ENCODE results near the gene CSF2RB.

Gene CSF2RB

DNA sequence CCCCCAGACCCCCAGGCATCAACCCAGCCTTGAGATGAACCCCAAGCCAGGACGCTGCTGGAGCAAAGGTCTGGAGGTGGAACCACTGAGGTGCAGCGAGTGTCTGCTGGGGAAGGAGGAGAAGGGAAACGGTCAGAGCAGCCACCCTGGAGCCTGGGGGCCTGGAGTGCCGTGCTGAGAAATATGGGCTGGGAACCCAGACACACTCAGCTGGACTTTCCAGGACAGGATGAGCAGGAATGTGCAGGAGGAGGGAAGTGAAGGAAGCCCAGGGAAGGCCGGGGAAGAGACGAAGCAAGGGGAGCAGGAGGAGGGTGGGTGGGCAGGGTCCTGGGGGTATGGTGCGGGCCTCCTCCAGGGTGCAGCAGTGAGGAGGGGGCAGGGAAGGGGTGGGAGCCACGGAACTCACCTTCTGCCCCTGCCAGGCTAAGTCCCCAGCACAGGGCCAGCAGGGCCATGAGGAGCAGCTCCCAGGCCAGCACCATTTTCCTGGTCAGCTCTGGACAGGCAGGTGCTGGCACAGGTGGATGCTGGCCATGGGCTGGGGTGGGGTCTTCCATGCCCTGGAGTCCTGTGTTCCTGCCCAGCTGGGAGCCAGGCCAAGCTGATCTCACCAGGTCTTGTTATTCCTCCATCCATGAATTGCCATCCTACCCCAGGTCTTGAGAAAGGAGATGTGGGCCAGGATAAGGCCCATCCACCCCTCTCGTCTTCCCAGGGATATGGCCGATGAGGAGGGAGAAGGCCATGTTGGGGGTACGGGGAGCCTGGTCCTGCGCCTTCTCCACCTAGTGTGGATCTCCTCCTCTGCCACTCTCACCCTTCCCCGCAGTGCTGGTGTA lies 40.0 kb downstream of the CSF2RB start:
- no peak overlapping the region for H2AFZ ChIP-seq (ENCODE audit: low read length)
- H3K4me3 ChIP-seq (ENCODE audit: low read length, poor library complexity, severe bottlenecking): no peak overlapping the region
- H3K9me2 ChIP-seq (replicated peaks; ENCODE audit: low read depth, low read length): no peaks in the 10 kb centered on the region
- H4K20me1 ChIP-seq (ENCODE audit: insufficient read depth, low read length, poor library complexity, severe bottlenecking): no peaks in the 10 kb centered on the region
- no peaks in the 10 kb centered on the region for H3K79me2 ChIP-seq (ENCODE audit: insufficient read depth, low read length)
- TF ChIP-seq, protein P1, sequence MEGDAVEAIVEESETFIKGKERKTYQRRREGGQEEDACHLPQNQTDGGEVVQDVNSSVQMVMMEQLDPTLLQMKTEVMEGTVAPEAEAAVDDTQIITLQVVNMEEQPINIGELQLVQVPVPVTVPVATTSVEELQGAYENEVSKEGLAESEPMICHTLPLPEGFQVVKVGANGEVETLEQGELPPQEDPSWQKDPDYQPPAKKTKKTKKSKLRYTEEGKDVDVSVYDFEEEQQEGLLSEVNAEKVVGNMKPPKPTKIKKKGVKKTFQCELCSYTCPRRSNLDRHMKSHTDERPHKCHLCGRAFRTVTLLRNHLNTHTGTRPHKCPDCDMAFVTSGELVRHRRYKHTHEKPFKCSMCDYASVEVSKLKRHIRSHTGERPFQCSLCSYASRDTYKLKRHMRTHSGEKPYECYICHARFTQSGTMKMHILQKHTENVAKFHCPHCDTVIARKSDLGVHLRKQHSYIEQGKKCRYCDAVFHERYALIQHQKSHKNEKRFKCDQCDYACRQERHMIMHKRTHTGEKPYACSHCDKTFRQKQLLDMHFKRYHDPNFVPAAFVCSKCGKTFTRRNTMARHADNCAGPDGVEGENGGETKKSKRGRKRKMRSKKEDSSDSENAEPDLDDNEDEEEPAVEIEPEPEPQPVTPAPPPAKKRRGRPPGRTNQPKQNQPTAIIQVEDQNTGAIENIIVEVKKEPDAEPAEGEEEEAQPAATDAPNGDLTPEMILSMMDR (conservative IDR thresholded peaks at IDR 0.05; ENCODE audit: low read length): no peak
- no peak for TF ChIP-seq EZH2phosphoT487 (IDR thresholded peaks at IDR 0.05; ENCODE audit: borderline replicate concordance)
- no peak overlapping the region for H3K9ac ChIP-seq (ENCODE audit: low read depth, low read length, poor library complexity, severe bottlenecking)
- H3F3A ChIP-seq (ENCODE audit: low read depth): no peaks in the 10 kb centered on the region
- no peaks in the 10 kb centered on the region for H3K27me3 ChIP-seq (ENCODE audit: insufficient read depth, low read length, poor library complexity, severe bottlenecking)
- H3K4me1 ChIP-seq (ENCODE audit: insufficient read depth, low read length, poor library complexity, severe bottlenecking): no peaks in the 10 kb centered on the region
- H3K36me3 ChIP-seq (ENCODE audit: insufficient read depth, low read length): no peaks in the 10 kb centered on the region
- H3K9me3 ChIP-seq (ENCODE audit: insufficient read depth, low read depth, low read length): no peaks in the 10 kb centered on the region
- H3K4me2 ChIP-seq (ENCODE audit: low read depth, low read length, poor library complexity, severe bottlenecking): no peak overlapping the region

DNA sequence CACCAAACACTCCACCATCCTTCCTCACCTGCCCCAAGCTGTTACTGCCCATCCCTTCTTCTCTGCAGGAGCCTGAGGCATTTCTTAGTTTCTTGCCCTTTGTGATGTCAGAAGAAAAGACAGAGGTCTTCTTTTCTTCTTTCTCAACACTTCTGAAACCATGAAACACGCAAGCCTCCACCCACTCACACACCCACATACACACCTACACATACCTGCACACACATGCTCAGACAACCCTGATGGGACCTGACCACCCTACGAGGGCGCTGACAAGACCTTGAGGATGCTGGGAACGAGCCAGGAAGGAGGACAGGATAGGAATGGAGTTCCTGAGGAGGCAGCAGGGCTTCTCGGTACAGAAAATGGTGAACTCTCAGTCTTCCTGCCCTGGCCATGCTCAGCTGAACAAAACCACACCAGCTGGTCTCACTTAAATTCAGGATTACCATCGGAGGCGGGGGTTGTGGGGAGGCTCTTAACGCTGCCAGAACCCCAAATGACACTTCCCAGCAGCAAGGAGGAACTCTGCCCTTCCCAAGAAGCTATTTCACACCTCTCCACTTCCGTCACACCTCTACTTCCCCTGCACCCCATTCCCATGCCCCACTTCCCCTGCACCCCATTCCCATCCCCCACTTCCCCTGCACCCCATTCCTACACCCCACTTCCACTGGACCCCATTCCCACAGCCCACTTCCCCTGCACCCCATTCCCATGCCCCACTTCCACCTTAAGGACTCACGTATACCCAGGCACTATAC lies 41.0 kb downstream of the CSF2RB start:
- Histone ChIP-seq H3F3A (ENCODE audit: low read depth) (no peaks in the 10 kb centered on the region), H3K36me3 (ENCODE audit: insufficient read depth, low read length) (no peaks in the 10 kb centered on the region), H3K9ac (ENCODE audit: low read depth, low read length, poor library complexity, severe bottlenecking) (no peak overlapping the region), H4K20me1 (ENCODE audit: insufficient read depth, low read length, poor library complexity, severe bottlenecking) (no peaks in the 10 kb centered on the region), H3K4me3 (ENCODE audit: low read length, poor library complexity, severe bottlenecking) (no peak overlapping the region), H3K79me2 (ENCODE audit: insufficient read depth, low read length) (no peaks in the 10 kb centered on the region), H3K4me1 (ENCODE audit: insufficient read depth, low read length, poor library complexity, severe bottlenecking) (no peaks in the 10 kb centered on the region), H3K27me3 (ENCODE audit: insufficient read depth, low read length, poor library complexity, severe bottlenecking) (no peaks in the 10 kb centered on the region), H3K9me3 (ENCODE audit: insufficient read depth, low read depth, low read length) (no peaks in the 10 kb centered on the region), H3K4me2 (ENCODE audit: low read depth, low read length, poor library complexity, severe bottlenecking) (no peak overlapping the region), H2AFZ (ENCODE audit: low read length) (no peak overlapping the region), H3K9me2 (replicated peaks; ENCODE audit: low read depth, low read length) (no peaks in the 10 kb centered on the region)
- no peak for TF ChIP-seq EZH2phosphoT487 (IDR thresholded peaks at IDR 0.05; ENCODE audit: borderline replicate concordance)
- TF ChIP-seq, protein P1 (conservative IDR thresholded peaks at IDR 0.05; ENCODE audit: low read length): no peak

DNA sequence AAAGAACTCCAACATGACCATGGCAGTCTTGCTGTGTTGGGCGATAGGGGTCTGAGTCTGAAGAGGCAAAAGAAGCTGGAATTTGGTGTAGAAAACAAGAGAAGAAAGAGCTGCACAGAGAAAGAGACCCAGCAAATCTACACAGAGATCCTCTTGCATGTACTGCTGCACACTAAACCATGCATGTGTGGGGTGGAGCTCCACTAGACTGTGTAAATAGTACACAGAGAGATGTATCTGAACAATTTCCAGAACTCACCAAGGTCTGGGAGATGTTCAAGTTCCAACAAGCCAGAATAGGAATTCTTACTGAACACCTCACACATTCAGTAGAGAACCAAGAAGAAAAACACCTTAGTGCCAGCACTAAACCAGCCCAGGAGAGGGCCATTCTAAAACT lies 42.3 kb downstream of the CSF2RB start:
- H3K9me2 ChIP-seq (replicated peaks; ENCODE audit: low read depth, low read length): no peaks in the 10 kb centered on the region
- no peaks in the 10 kb centered on the region for H3F3A ChIP-seq (ENCODE audit: low read depth)
- H3K79me2 ChIP-seq (ENCODE audit: insufficient read depth, low read length): no peaks in the 10 kb centered on the region
- TF ChIP-seq, protein P1 (conservative IDR thresholded peaks at IDR 0.05; ENCODE audit: low read length): no peak
- no peak for TF ChIP-seq EZH2phosphoT487 (IDR thresholded peaks at IDR 0.05; ENCODE audit: borderline replicate concordance)
- peaks cover 6% of the 10 kb centered on the region for H3K27me3 ChIP-seq (ENCODE audit: insufficient read depth, low read length, poor library complexity, severe bottlenecking)
- H4K20me1 ChIP-seq (ENCODE audit: insufficient read depth, low read length, poor library complexity, severe bottlenecking): no peaks in the 10 kb centered on the region
- H3K36me3 ChIP-seq (ENCODE audit: insufficient read depth, low read length): no peaks in the 10 kb centered on the region
- H3K4me3 ChIP-seq (ENCODE audit: low read length, poor library complexity, severe bottlenecking): no peak overlapping the region
- no peaks in the 10 kb centered on the region for H3K4me1 ChIP-seq (ENCODE audit: insufficient read depth, low read length, poor library complexity, severe bottlenecking)
- H3K4me2 ChIP-seq (ENCODE audit: low read depth, low read length, poor library complexity, severe bottlenecking): no peak overlapping the region
- no peak overlapping the region for H2AFZ ChIP-seq (ENCODE audit: low read length)
- H3K9me3 ChIP-seq (ENCODE audit: insufficient read depth, low read depth, low read length): no peaks in the 10 kb centered on the region
- H3K9ac ChIP-seq (ENCODE audit: low read depth, low read length, poor library complexity, severe bottlenecking): no peak overlapping the region

Measured in Loucy (cell line).